Measurements from ENCODE around the gene PRSS8.

DNA sequence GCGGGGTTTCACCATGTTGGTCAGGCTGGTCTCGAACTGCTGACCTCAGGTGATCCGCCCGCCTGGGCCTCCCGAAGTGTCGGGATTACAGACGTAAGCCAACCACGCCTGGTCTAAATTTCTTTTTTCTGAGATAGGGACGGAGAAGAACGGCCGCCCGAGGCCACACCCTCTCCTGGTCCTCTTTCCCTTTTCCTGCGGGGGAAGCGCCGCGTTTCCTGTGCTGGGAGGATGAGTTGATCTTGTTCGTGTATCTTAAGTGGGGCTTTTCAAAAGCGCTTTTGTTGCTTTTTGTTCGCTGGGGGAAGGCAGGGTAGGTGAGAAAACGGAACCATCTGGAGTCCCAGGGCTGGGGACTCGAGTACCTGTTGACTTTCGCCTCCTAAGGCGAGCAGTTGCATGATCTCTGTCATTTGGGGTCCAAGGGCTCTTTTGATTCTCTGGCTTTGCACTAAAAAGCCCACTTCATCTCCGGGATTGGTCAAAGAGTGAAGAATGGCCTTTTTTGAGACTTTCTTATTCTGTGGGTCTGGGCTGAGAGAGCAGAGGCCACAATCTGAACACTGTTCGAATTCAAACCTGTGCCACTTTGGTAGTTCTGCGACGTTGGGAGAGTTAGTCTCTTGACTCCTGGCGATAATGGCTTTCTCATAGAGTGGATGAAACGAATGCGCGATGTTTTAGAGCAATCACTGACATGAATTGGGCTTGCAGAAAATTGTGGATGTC is 45.7 kb upstream of the PRSS8 start:
- TF ChIP-seq, protein P1, sequence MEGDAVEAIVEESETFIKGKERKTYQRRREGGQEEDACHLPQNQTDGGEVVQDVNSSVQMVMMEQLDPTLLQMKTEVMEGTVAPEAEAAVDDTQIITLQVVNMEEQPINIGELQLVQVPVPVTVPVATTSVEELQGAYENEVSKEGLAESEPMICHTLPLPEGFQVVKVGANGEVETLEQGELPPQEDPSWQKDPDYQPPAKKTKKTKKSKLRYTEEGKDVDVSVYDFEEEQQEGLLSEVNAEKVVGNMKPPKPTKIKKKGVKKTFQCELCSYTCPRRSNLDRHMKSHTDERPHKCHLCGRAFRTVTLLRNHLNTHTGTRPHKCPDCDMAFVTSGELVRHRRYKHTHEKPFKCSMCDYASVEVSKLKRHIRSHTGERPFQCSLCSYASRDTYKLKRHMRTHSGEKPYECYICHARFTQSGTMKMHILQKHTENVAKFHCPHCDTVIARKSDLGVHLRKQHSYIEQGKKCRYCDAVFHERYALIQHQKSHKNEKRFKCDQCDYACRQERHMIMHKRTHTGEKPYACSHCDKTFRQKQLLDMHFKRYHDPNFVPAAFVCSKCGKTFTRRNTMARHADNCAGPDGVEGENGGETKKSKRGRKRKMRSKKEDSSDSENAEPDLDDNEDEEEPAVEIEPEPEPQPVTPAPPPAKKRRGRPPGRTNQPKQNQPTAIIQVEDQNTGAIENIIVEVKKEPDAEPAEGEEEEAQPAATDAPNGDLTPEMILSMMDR (conservative IDR thresholded peaks at IDR 0.05; ENCODE audit: low read length) = no peak
- no peak for TF ChIP-seq EZH2phosphoT487 (IDR thresholded peaks at IDR 0.05; ENCODE audit: borderline replicate concordance)
